H1 (cell line): Measurements from ENCODE around the gene SLC43A2. TPM values are rescaled to one million over a fixed set of nuclear protein-coding genes. Genes with fewer than 3 reads are reported as not detected.
A peak's percentile ranks its signal among the peaks of the same experiment; 100 is the strongest.

ENCODE experiments used
- CTCF ChIA-PET: fragments of 300-600 bp; sonication (Branson Sonifier 250); formaldehyde crosslinking; loops from one replicate; lab custom pipeline; 2021; ENCODE audit not compliant: partially characterized antibody; lab: Charles Lee
- POLR2A ChIA-PET: fragments of 300-600 bp; sonication (Branson Sonifier 250); formaldehyde crosslinking; loops from one replicate; lab custom pipeline; 2021; ENCODE audit warnings: inconsistent platforms; ENCODE audit not compliant: partially characterized antibody; lab: Charles Lee
- DNase-seq, 2 experiments: peaks; one replicate each; pipeline versions ENCODE4 v3.0.0 to v3.0.0-alpha.2; 2010 to 2022; ENCODE audit warnings: low spot score in 2 of 2, low read depth in 1 of 2, mixed read lengths in 1 of 2
- FAIRE-seq: peaks from 2 replicates; lab custom pipeline; 2011; peaks lifted over from hg19 to GRCh38; lab: Jason Lieb, UNC
- H2AFZ ChIP-seq: 2 replicates; pipeline ENCODE4 v1.8.1; 2012; ENCODE audit warnings: low read length, inconsistent platforms
- H2AK5ac ChIP-seq: 2 replicates; pipeline ENCODE4 v1.6.1; 2013; ENCODE audit warnings: low read depth, low read length
- H2BK120ac ChIP-seq: replicated peaks from 2 replicates; pipeline ENCODE3; 2013; ENCODE audit warnings: low read depth, low read length, inconsistent platforms
- H2BK12ac ChIP-seq: 2 replicates; pipeline ENCODE4 v1.6.1; 2013; ENCODE audit warnings: low read depth, low read length
- H2BK15ac ChIP-seq: 2 replicates; pipeline ENCODE4 v1.6.1; 2013; ENCODE audit warnings: low read length
- H2BK20ac ChIP-seq: 2 replicates; pipeline ENCODE4 v1.6.1; 2013; ENCODE audit warnings: low read length
- H2BK5ac ChIP-seq: 2 replicates; pipeline ENCODE4 v1.6.1; 2013; ENCODE audit warnings: low read depth, low read length
- H3K14ac ChIP-seq: 2 replicates; pipeline ENCODE4 v1.6.1; 2013; ENCODE audit warnings: inconsistent platforms; ENCODE audit not compliant: insufficient read length
- H3K18ac ChIP-seq: 2 replicates; pipeline ENCODE4 v1.6.1; 2013; ENCODE audit warnings: low read length; ENCODE audit errors: extremely low read depth
- H3K23ac ChIP-seq: 2 replicates; pipeline ENCODE4 v1.6.1; 2013; ENCODE audit warnings: inconsistent platforms; ENCODE audit not compliant: insufficient read length
- H3K23me2 ChIP-seq: 2 replicates; pipeline ENCODE4 v1.6.1; 2013; ENCODE audit warnings: low read depth, low read length
- H3K27ac ChIP-seq: 2 replicates; pipeline ENCODE4 v1.6.1; 2011; ENCODE audit warnings: low read depth, low read length, inconsistent platforms
- H3K27me3 ChIP-seq, 4 experiments: replicated peaks in 1 of 4; 1 replicate in 1 of 4; 2 replicates in 3 of 4; pipeline versions ENCODE4 v1.6.1 to v1.8.1; 2011 to 2013; ENCODE audit warnings: low read length in 3 of 4, mild to moderate bottlenecking in 3 of 4, inconsistent platforms in 2 of 4, mixed read lengths in 2 of 4, moderate library complexity in 1 of 4; ENCODE audit not compliant: control insufficient read depth in 3 of 4, insufficient read depth in 3 of 4; ENCODE audit errors: extremely low read depth in 1 of 4
- H3K36me3 ChIP-seq, 4 experiments: 2 replicates each; pipeline versions ENCODE4 v1.6.1 to v1.8.1; 2011 to 2013; ENCODE audit warnings: mild to moderate bottlenecking in 4 of 4, low read length in 3 of 4, moderate library complexity in 2 of 4, control low read depth in 1 of 4, inconsistent platforms in 1 of 4; ENCODE audit not compliant: insufficient read depth in 4 of 4, control insufficient read depth in 2 of 4
- H3K4ac ChIP-seq: replicated peaks from 2 replicates; pipeline ENCODE3; 2013; ENCODE audit warnings: low read length, low read depth, mixed read lengths, inconsistent platforms; ENCODE audit not compliant: insufficient read length
- H3K4me1 ChIP-seq, 4 experiments: replicated peaks in 1 of 4; 1 replicate in 1 of 4; 2 replicates in 3 of 4; pipeline versions ENCODE4 v1.6.1 to v1.8.1; 2011 to 2013; ENCODE audit warnings: low read length in 3 of 4, inconsistent platforms in 2 of 4, mixed read lengths in 1 of 4; ENCODE audit not compliant: insufficient read depth in 4 of 4, control insufficient read depth in 3 of 4
- H3K4me2 ChIP-seq, 2 experiments: 2 replicates each; pipeline versions ENCODE4 v1.6.1 to v1.8.1; 2011 to 2013; ENCODE audit warnings: low read depth in 2 of 2, low read length in 2 of 2, control low read depth in 1 of 2, inconsistent platforms in 1 of 2, mild to moderate bottlenecking in 1 of 2; ENCODE audit not compliant: insufficient read depth in 1 of 2
- H3K4me3 ChIP-seq, 4 experiments: fragments of 200-600, 300-600 bp in 1 of 4; sonication (generic), shearing (Covaris generic), sonication (Bioruptor Twin) in 1 of 4; 2 replicates each; pipeline versions ENCODE4 v1.5.1 to v1.8.1; 2011 to 2016; ENCODE audit warnings: low read length in 4 of 4, low read depth in 3 of 4, control low read depth in 2 of 4, inconsistent platforms in 2 of 4, mild to moderate bottlenecking in 2 of 4, mixed read lengths in 1 of 4, moderate library complexity in 1 of 4; ENCODE audit not compliant: insufficient read depth in 2 of 4; ENCODE audit errors: extremely low read depth in 1 of 4
- H3K56ac ChIP-seq: replicated peaks from 2 replicates; pipeline ENCODE3; 2013; ENCODE audit warnings: low read depth, mild to moderate bottlenecking, mixed read lengths, low read length, inconsistent platforms; ENCODE audit not compliant: insufficient read length
- H3K79me1 ChIP-seq: 2 replicates; pipeline ENCODE4 v1.6.1; 2013; ENCODE audit warnings: low read depth, low read length, control low read depth
- H3K79me2 ChIP-seq, 2 experiments: 2 replicates each; pipeline versions ENCODE4 v1.6.1 to v1.8.1; 2012 to 2013; ENCODE audit warnings: low read length in 2 of 2, mild to moderate bottlenecking in 2 of 2, inconsistent platforms in 1 of 2; ENCODE audit not compliant: insufficient read depth in 2 of 2, control insufficient read depth in 1 of 2
- H3K9ac ChIP-seq, 4 experiments: replicated peaks in 1 of 4; 1 replicate in 1 of 4; 2 replicates in 3 of 4; pipeline versions ENCODE4 v1.6.1 to v1.8.1; 2011 to 2013; ENCODE audit warnings: low read depth in 3 of 4, low read length in 3 of 4, control low read depth in 2 of 4, mild to moderate bottlenecking in 2 of 4, moderate library complexity in 2 of 4, inconsistent platforms in 1 of 4; ENCODE audit errors: extremely low read depth in 1 of 4
- H3K9me3 ChIP-seq, 2 experiments: 2 replicates each; pipeline versions ENCODE4 v1.6.1 to v1.8.1; 2012 to 2013; ENCODE audit warnings: mild to moderate bottlenecking in 2 of 2, moderate library complexity in 2 of 2, control low read depth in 1 of 2, inconsistent platforms in 1 of 2, low read depth in 1 of 2, low read length in 1 of 2, mixed read lengths in 1 of 2; ENCODE audit not compliant: insufficient read depth in 2 of 2
- H4K20me1 ChIP-seq, 2 experiments: replicated peaks in 1 of 2; 2 replicates each; pipeline versions ENCODE3 to v1.8.1; 2011 to 2013; ENCODE audit warnings: inconsistent platforms in 2 of 2, low read length in 2 of 2, mild to moderate bottlenecking in 1 of 2; ENCODE audit not compliant: insufficient read depth in 2 of 2, control insufficient read depth in 1 of 2
- H4K5ac ChIP-seq: 2 replicates; pipeline ENCODE4 v1.6.1; 2013; ENCODE audit warnings: low read length, low read depth, mixed read lengths, inconsistent platforms; ENCODE audit not compliant: insufficient read length
- H4K8ac ChIP-seq: 2 replicates; pipeline ENCODE4 v1.8.0; 2013; ENCODE audit warnings: mild to moderate bottlenecking, moderate library complexity, low read length, inconsistent platforms; ENCODE audit not compliant: insufficient read depth; ENCODE audit errors: extremely low read depth
- H4K91ac ChIP-seq: replicated peaks from 2 replicates; pipeline ENCODE3; 2013; ENCODE audit warnings: low read length, mixed read lengths, inconsistent platforms; ENCODE audit not compliant: insufficient read length
- BCL11A ChIP-seq, 2 experiments: IDR thresholded peaks; one replicate each; pipeline ENCODE4 v1.6.1; 2011; ENCODE audit warnings: low read depth in 2 of 2, low read length in 2 of 2, mild to moderate bottlenecking in 2 of 2
- WGBS, 2 experiments: shearing (Covaris generic) in 1 of 2; methylation state at CpG; one replicate each; pipeline versions ENCODE4 v1.1.6 to v1.1.7; 2013 to 2015; ENCODE audit warnings: low lambda C conversion rate in 2 of 2, mixed read lengths in 2 of 2, inconsistent platforms in 1 of 2, low coverage in 1 of 2, missing lambda C conversion rate in 1 of 2; ENCODE audit not compliant: insufficient replicate concordance in 2 of 2, insufficient coverage in 1 of 2, insufficient read length in 1 of 2; ENCODE audit errors: extremely low coverage in 1 of 2, missing lambda C conversion rate in 1 of 2; 5-methylcytosine and 5-hydroxymethylcytosine counted together
- polyA plus RNA-seq, 7 experiments: library from polyadenylated mRNA; depleted of rRNA in 3 of 7; stranded (reverse) in 5 of 7; unstranded in 2 of 7; fragments of >200 nt in 5 of 7; fragments of 200-250 nt in 2 of 7; gene quantifications; 1 replicate in 5 of 7; 2 replicates in 1 of 7; 4 replicates in 1 of 7; pipeline versions ENCODE4 v1.2.1 to v1.2.3, GENCODE V29; 2011 to 2013; ENCODE audit warnings: missing spikeins in 2 of 7, mixed read lengths in 2 of 7
- total RNA-seq: library from RNA; stranded (reverse); fragmentation: NEBNext Ultra II Directional; extraction: Animal tissue kit (Norgen Biotek cat#: 25700); gene quantifications from 2 replicates; pipeline ENCODE4 v1.2.1, GENCODE V29; 2021

Gene SLC43A2
- total and polyA plus RNA-seq, 2 of the 8 experiments (the other 6 are each of a cell fraction or from before 2014, with no cell fraction given) = 6.6 to 10.5 TPM

DNA sequence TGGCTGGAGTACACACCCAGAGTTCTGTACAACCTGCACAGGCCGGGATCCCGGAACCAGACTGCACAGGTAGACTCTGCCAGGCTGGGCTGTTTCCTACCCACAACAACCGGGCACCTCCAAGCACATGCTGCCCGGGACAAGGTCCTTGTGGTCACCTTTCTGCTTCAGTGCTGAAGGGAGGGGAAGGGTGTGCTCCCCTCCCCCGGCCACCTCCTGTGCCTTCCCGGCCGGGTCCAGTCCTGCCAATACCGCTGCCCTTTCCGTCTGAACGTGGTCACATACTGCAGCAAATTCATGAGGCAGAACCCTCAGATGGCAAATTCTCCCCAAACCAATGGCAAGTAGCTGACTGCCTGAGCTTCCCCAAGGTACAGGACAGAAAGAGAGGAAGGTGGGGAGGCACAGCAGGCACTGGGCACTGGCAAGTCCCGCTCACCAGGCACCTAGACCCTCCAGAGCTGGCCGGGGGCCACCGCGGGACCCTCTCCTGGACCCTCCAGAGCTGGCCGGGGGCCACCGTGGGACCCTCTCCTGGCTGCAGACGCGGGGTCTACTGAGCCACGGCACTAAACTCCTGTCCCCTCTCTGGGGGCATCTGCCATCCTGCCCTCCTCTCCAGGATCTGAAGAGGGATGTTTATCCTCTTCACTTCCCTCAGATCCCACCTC, 22.8 kb downstream of the SLC43A2 start:
- H3K4me2 ChIP-seq = no peak overlapping the region
- H3K23ac ChIP-seq = no peak overlapping the region
- no peak for DNase-seq
- H3K79me1 ChIP-seq = no peaks in the 10 kb centered on the region
- H3K14ac ChIP-seq = no peak overlapping the region
- no peak overlapping the region for H4K91ac ChIP-seq
- no peak for TF ChIP-seq BCL11A (IDR thresholded peaks at IDR 0.05; ENCODE audit: low read depth in 2 of 2, low read length in 2 of 2)
- H4K20me1 ChIP-seq = no peaks in the 10 kb centered on the region
- H3K56ac ChIP-seq = no peak overlapping the region
- H4K8ac ChIP-seq = peak overlapping the region; percentile 79
- H2BK20ac ChIP-seq = no peak overlapping the region
- CTCF ChIA-PET = interaction anchor here (0.8 to 3.5 kb wide), 7 partner anchors 10 to 96 kb away, joined by 3 to 10 read pairs (median 4); no protein-coding TSS in a partner anchor
- WGBS, 2 experiments = 92% methylated on average over 16 of the region's 19 CpGs; no CpG with 5 or more reads in 1 of the 2 experiments
- no peak overlapping the region for H3K18ac ChIP-seq
- no peak overlapping the region for H2BK120ac ChIP-seq
- no peaks in the 10 kb centered on the region for H3K27me3 ChIP-seq
- peaks cover 5 to 10% of the 10 kb centered on the region in 2 experiments; a peak in 2 of 4 replicates for H3K9me3 ChIP-seq
- no peak overlapping the region for H2AK5ac ChIP-seq
- no peaks in the 10 kb centered on the region for H3K79me2 ChIP-seq
- H2BK15ac ChIP-seq = peak overlapping the region; percentile 65; the same call in 1 of the 2 replicates
- H3K4ac ChIP-seq = no peak overlapping the region
- H2BK12ac ChIP-seq = 0 out of 2 replicates have a peak overlapping the region, but pooled peaks have one; percentile 43
- peaks cover 0 to 14% (median 11%) of the 10 kb centered on the region in 4 experiments; a peak in 6 of 7 replicates for H3K4me1 ChIP-seq
- no peak overlapping the region for H3K9ac ChIP-seq
- H4K5ac ChIP-seq = no peak overlapping the region
- no peak overlapping the region for H3K4me3 ChIP-seq
- no peak overlapping the region for H3K27ac ChIP-seq
- H2AFZ ChIP-seq = no peak overlapping the region
- H3K36me3 ChIP-seq = no peaks in the 10 kb centered on the region
- POLR2A ChIA-PET = interaction anchor here (0.8 to 2.0 kb wide), 5 partner anchors 10 to 32 kb away, joined by 3 to 6 read pairs (median 4); partner anchors contain the start of gene SLC43A2
- no peaks in the 10 kb centered on the region for H3K23me2 ChIP-seq
- 0 out of 2 replicates have a peak overlapping the region, but pooled peaks have one; percentile 0 for H2BK5ac ChIP-seq
- no peak for FAIRE-seq
